Gastrocnemius medialis (tissue), 4 donors: ENCODE results near the gene WDHD1.

Experiments used
- CTCF ChIP-seq, 5 experiments: fragments of 450-650 bp in 3 of 5; fragments of 200-600 bp in 2 of 5; sonication (generic) in 2 of 5; IDR thresholded peaks in 4 of 5; conservative IDR thresholded peaks in 1 of 5; 1 replicate in 4 of 5; 2 replicates in 1 of 5; pipeline ENCODE4 v1.5.1; 2016 to 2019; ENCODE audit warnings: antibody characterized with exemption in 5 of 5, mild to moderate bottlenecking in 3 of 5, moderate library complexity in 3 of 5
- POLR2A ChIP-seq, 2 donors: fragments of 450-650 bp; IDR thresholded peaks; one replicate each; pipeline ENCODE4 v1.6.1; 2017; ENCODE audit warnings: antibody characterized with exemption in 2 of 2, mild to moderate bottlenecking in 2 of 2, moderate library complexity in 2 of 2

- TF ChIP-seq CTCF (IDR thresholded peaks at IDR 0.05 in 4 of 5, conservative IDR thresholded peaks at IDR 0.05 in 1 of 5) (no peak), POLR2A (IDR thresholded peaks at IDR 0.05) (no peak)
Measured at GRCh38 chr14:54895683-54896082, 131.2 kb downstream of the WDHD1 start.
